K562 (cell line): ENCODE data around the gene GLRX5. TPM values are rescaled to one million over a fixed set of nuclear protein-coding genes. Genes with fewer than 3 reads are reported as not detected.

Experiments used
- ATAC-seq: fragments of 200-7000 bp; cut with Tn5 transposase; 3 replicates; pipeline ENCODE4 v1.9.1; 2020; ENCODE audit warnings: moderate library complexity
- BruUV-seq: library from RNA; stranded (reverse); fragments of 400-500 nt; replicated peaks from 2 replicates; lab custom pipeline; 2021; lab: Mats Ljungman, UMichigan
- CTCF ChIA-PET: fragments of 300-600 bp; formaldehyde crosslinking; extraction: SDS; loops from one replicate; lab custom pipeline; 2021; ENCODE audit warnings: low intra/inter-chr PET ratio; lab: Yijun Ruan, JAX
- POLR2A ChIA-PET: fragments of 300-600, 350-650 bp; sonication (Branson Sonifier 250); formaldehyde crosslinking; extraction: SDS; loops from one replicate; lab custom pipeline; 2021; ENCODE audit warnings: antibody characterized with exemption, inconsistent platforms; lab: Yijun Ruan, JAX
- DNase-seq, 4 experiments: peaks; one replicate each; pipeline versions ENCODE4 v3.0.0 to v3.0.0-alpha.2; 2011 to 2018; ENCODE audit warnings: low spot score in 3 of 4, mixed read lengths in 3 of 4; ENCODE audit errors: extremely low read depth in 1 of 4
- FAIRE-seq: peaks from 2 replicates; lab custom pipeline; 2011; peaks lifted over from hg19 to GRCh38; lab: Jason Lieb, UNC
- H2AFZ ChIP-seq: 2 replicates; pipeline ENCODE4 v1.6.0; 2011; ENCODE audit warnings: low read depth, low read length, control low read depth, inconsistent platforms
- H3K27ac ChIP-seq: fragments of 200-600 bp; 3 replicates; pipeline ENCODE4 v1.8.0; 2011; ENCODE audit warnings: low read depth, mild to moderate bottlenecking, control low read depth, inconsistent platforms, low read length, moderate library complexity, mixed read lengths; ENCODE audit errors: extremely low read depth
- H3K27me3 ChIP-seq, 2 experiments: fragments of 300-600 bp in 1 of 2; 2 replicates in 1 of 2; 3 replicates in 1 of 2; pipeline versions ENCODE4 v1.6.0 to v1.8.0; 2011; ENCODE audit warnings: inconsistent platforms in 2 of 2, low read length in 2 of 2, mild to moderate bottlenecking in 1 of 2, mixed read lengths in 1 of 2, moderate library complexity in 1 of 2; ENCODE audit not compliant: control insufficient read depth in 2 of 2, insufficient read depth in 2 of 2
- H3K36me3 ChIP-seq: fragments of 300-600 bp; 3 replicates; pipeline ENCODE4 v1.8.0; 2011; ENCODE audit warnings: mild to moderate bottlenecking, low read length, inconsistent platforms; ENCODE audit not compliant: control insufficient read depth, insufficient read depth
- H3K4me1 ChIP-seq, 2 experiments: fragments of 200-600 bp in 1 of 2; replicated peaks in 1 of 2; 2 replicates in 1 of 2; 3 replicates in 1 of 2; pipeline versions ENCODE4 v1.5.1 to v1.8.0; 2011; ENCODE audit warnings: inconsistent platforms in 2 of 2, low read length in 2 of 2, mild to moderate bottlenecking in 1 of 2, mixed read lengths in 1 of 2, moderate library complexity in 1 of 2; ENCODE audit not compliant: control insufficient read depth in 2 of 2, insufficient read depth in 2 of 2
- H3K4me2 ChIP-seq: 2 replicates; pipeline ENCODE4 v1.6.1; 2011; ENCODE audit warnings: low read length, control low read depth, inconsistent platforms, mixed read lengths; ENCODE audit not compliant: insufficient read depth
- H3K4me3 ChIP-seq: fragments of 200-600 bp; sonication (generic), shearing (Covaris generic); 2 replicates; pipeline ENCODE4 v1.5.1; 2016; ENCODE audit warnings: control low read depth, inconsistent platforms
- H3K79me2 ChIP-seq: fragments of 200-600 bp; 3 replicates; pipeline ENCODE4 v1.8.0; 2011; ENCODE audit warnings: low read length, inconsistent platforms; ENCODE audit not compliant: control insufficient read depth, insufficient read depth
- H3K9ac ChIP-seq, 2 experiments: 2 replicates each; pipeline versions ENCODE4 v1.6.0 to v1.6.1; 2011; ENCODE audit warnings: low read depth in 2 of 2, low read length in 2 of 2, control low read depth in 1 of 2, inconsistent platforms in 1 of 2, mild to moderate bottlenecking in 1 of 2, mixed read lengths in 1 of 2; ENCODE audit not compliant: insufficient read depth in 1 of 2
- H3K9me1 ChIP-seq: one replicate; pipeline ENCODE4 v1.6.0; 2011; ENCODE audit warnings: inconsistent platforms, mild to moderate bottlenecking, low read length, moderate library complexity; ENCODE audit not compliant: control insufficient read depth, insufficient read depth
- H3K9me3 ChIP-seq: replicated peaks from 2 replicates; pipeline ENCODE4 v1.5.1; 2011; ENCODE audit warnings: low read depth, low read length, inconsistent platforms; ENCODE audit not compliant: control insufficient read depth, insufficient read depth
- H4K20me1 ChIP-seq: replicated peaks from 2 replicates; pipeline ENCODE4 v1.6.1; 2011; ENCODE audit warnings: low read length, inconsistent platforms, mixed read lengths; ENCODE audit not compliant: control insufficient read depth, insufficient read depth
- BRD4 ChIP-seq: fragments of 200-600 bp; sonication (generic); IDR thresholded peaks from 2 replicates; pipeline ENCODE4 v1.6.1; 2017; ENCODE audit warnings: inconsistent platforms
- CCNT2 ChIP-seq: IDR thresholded peaks from 2 replicates; pipeline ENCODE4 v1.6.1; 2011; ENCODE audit warnings: borderline replicate concordance, low read depth, mild to moderate bottlenecking, moderate library complexity, mixed read lengths, low read length; ENCODE audit not compliant: insufficient read length; ENCODE audit errors: extremely low read depth
- CXXC5 ChIP-seq: fragments of 250-450 bp; sonication (Bioruptor Pico); IDR thresholded peaks from 2 replicates; pipeline ENCODE4 v1.8.0; 2022; ENCODE audit warnings: inconsistent platforms, mild to moderate bottlenecking, moderate library complexity
- MAZ ChIP-seq, 2 experiments: fragments of 450-650 bp in 1 of 2; sonication (generic) in 1 of 2; formaldehyde crosslinking; IDR thresholded peaks in 1 of 2; conservative IDR thresholded peaks in 1 of 2; 2 replicates each; pipeline versions ENCODE4 v1.4.0 to v1.5.0; 2020; ENCODE audit warnings: mild to moderate bottlenecking in 1 of 2, missing genetic modification reagents in 1 of 2
- NFATC3 ChIP-seq: fragments of 450-650 bp; IDR thresholded peaks from 2 replicates; pipeline ENCODE4 v1.6.1; 2017; ENCODE audit warnings: mild to moderate bottlenecking
- POLR2G ChIP-seq: fragments of 200-400 bp; formaldehyde crosslinking; IDR thresholded peaks from 2 replicates; pipeline ENCODE4 v1.6.1; 2017; ENCODE audit warnings: low read depth, mild to moderate bottlenecking, antibody characterized with exemption, low read length, moderate library complexity
- RBFOX2 ChIP-seq: fragments of 200-400 bp; formaldehyde crosslinking; IDR thresholded peaks from 2 replicates; pipeline ENCODE4 v1.6.1; 2017; ENCODE audit warnings: low read depth, mild to moderate bottlenecking, low read length, moderate library complexity
- SMARCB1 ChIP-seq: IDR thresholded peaks from 2 replicates; pipeline ENCODE4 v1.6.1; 2011; ENCODE audit warnings: improper control_type of control experiment, low read depth; ENCODE audit not compliant: insufficient read length
- TBP ChIP-seq: optimal IDR thresholded peaks from 2 replicates; pipeline ENCODE3; 2011; ENCODE audit warnings: low read depth, low read length, improper control_type of control experiment
- TOE1 ChIP-seq, 2 experiments: fragments of 450-650 bp in 1 of 2; sonication (generic) in 1 of 2; formaldehyde crosslinking in 1 of 2; IDR thresholded peaks; 2 replicates each; pipeline versions ENCODE4 v1.7.1 to v1.8.0; 2016 to 2022; ENCODE audit warnings: borderline replicate concordance in 2 of 2, mild to moderate bottlenecking in 2 of 2, antibody characterized with exemption in 1 of 2, inconsistent platforms in 1 of 2, low read depth in 1 of 2, missing genetic modification reagents in 1 of 2, moderate library complexity in 1 of 2
- ZBTB1 ChIP-seq: sonication (generic); formaldehyde crosslinking; IDR thresholded peaks from 2 replicates; pipeline ENCODE4 v1.8.1; 2023; ENCODE audit warnings: missing genetic modification reagents, low read depth, mild to moderate bottlenecking, borderline replicate concordance
- ZNF444 ChIP-seq: fragments of 250-450 bp; sonication (Bioruptor Pico); IDR thresholded peaks from 2 replicates; pipeline ENCODE4 v1.4.0; 2020; ENCODE audit warnings: mild to moderate bottlenecking, moderate library complexity
- ZNF696 ChIP-seq: fragments of 250-450 bp; sonication (Bioruptor Pico); conservative IDR thresholded peaks from 2 replicates; pipeline ENCODE4 v1.4.0; 2020; ENCODE audit warnings: mild to moderate bottlenecking, moderate library complexity
- WGBS: fragments of 100-300 bp; shearing (Covaris generic); methylation state at CpG from one replicate; pipeline ENCODE4 v1.1.6; 2016; ENCODE audit warnings: low coverage, mixed read lengths; ENCODE audit not compliant: insufficient coverage; ENCODE audit errors: missing lambda C conversion rate; 5-methylcytosine and 5-hydroxymethylcytosine counted together
- in situ Hi-C: fragments of 300-500 bp; cut with MboI; formaldehyde crosslinking; loops from 4 replicates; pipeline ENCODE4 v1.15.0; 2018; ENCODE audit warnings: inconsistent platforms, mixed read lengths
- intact Hi-C: fragments of 100-400 bp; cut with micrococcal nuclease; formaldehyde crosslinking; loops from 2 replicates; pipeline ENCODE4 v1.14.2; 2022
- polyA plus RNA-seq, 8 experiments: library from polyadenylated mRNA; depleted of rRNA in 4 of 8; stranded (reverse) in 5 of 8; unstranded in 3 of 8; fragments of >200 nt; fragmentation: Nextera tagmentation in 2 of 8; fragmentation: Illumina TruSeq in 1 of 8; extraction: Ambion mirVana in 2 of 8; extraction: Trizol in 1 of 8; gene quantifications; 2 replicates each; pipeline versions ENCODE4 v1.2.1 to v1.2.3, GENCODE V29; 2011 to 2014; ENCODE audit warnings: inconsistent platforms in 1 of 8, missing spikeins in 1 of 8
- total RNA-seq, 7 experiments: library from RNA; depleted of rRNA in 6 of 7; stranded (reverse); fragments of >200 nt in 6 of 7; fragmentation: Illumina TruSeq in 2 of 7; extraction: Trizol in 2 of 7; gene quantifications; 2 replicates each; pipeline versions ENCODE4 v1.2.1 to v1.2.3, GENCODE V29; 2011 to 2021; ENCODE audit warnings: low replicate concordance in 1 of 7
- TF ChIP-seq, protein P1 (sequence below): fragments of 200-800 bp; sonication (Bioruptor generic); IDR thresholded peaks from 2 replicates; pipeline ENCODE4 v1.6.1; 2017; ENCODE audit warnings: missing genetic modification characterization, missing compliant biosample characterization
- TF ChIP-seq, protein P2 (sequence below), 2 experiments: IDR thresholded peaks; 2 replicates each; pipeline ENCODE4 v1.6.1; 2011; ENCODE audit warnings: borderline replicate concordance in 1 of 2, control low read depth in 1 of 2, low read depth in 1 of 2, low read length in 1 of 2, mild to moderate bottlenecking in 1 of 2, mixed read lengths in 1 of 2, moderate library complexity in 1 of 2; ENCODE audit not compliant: insufficient read depth in 1 of 2, insufficient read length in 1 of 2, poor library complexity in 1 of 2, severe bottlenecking in 1 of 2; ENCODE audit errors: extremely low read depth in 1 of 2

The GLRX5 gene
- total and polyA plus RNA-seq, 9 of the 15 experiments (the other 6 are each of a cell fraction or from before 2014, with no cell fraction given) = 16.7 to 96.8 (median 66.8) TPM

DNA sequence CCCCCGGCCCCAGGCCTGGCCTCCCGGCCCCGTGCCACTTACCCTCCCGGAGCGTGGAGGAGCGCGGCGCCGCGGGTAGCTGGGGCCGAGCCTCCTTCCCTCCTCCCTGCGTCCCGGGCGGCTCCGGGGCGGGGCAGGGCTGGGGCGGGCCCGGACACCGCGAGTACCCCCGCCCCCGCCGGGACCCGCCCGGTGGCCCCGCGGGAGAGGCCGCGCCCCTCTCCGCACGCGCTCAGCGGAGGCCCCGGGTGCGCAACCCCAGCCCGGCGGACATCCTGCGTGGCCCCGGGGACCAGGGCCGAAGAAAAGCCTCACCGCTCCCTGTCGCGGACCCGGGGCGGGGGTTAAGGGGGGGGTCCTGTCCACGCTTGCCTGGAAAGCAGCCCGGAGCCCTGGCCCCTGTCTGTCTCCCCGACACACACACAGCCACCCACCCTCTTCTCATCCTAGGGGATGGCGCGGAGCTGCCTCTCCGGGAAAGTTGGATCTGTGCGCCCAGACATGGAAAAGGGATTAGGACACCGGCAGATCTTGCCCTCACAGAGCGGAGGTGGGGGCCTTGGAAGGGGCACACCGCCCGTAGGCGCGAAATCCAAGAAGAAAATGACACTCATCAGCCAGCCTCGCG is 18.2 kb upstream of the GLRX5 start, which contains the start of gene SYNE3:
Gene SYNE3, minus strand, starts transcription at position 97 of the 628 bp plus-strand sequence. CDS start 40,829 bp downstream, outside the sequence.
- Histone ChIP-seq H3K4me1 (peaks cover 17 to 27% of the 10 kb centered on the region in 2 experiments), H4K20me1 (no peaks in the 10 kb centered on the region), H3K27ac (no peak within 1 kb of the TSS; the same call in 2 of the 3 replicates), H3K27me3 (no peaks in the 10 kb centered on the region), H3K9ac (peak within 1 kb of the TSS; percentile 48 to 85), H3K4me3 (peak within 1 kb of the TSS; percentile 42), H3K4me2 (peak within 1 kb of the TSS; percentile 78), H3K36me3 (no peaks in the 10 kb centered on the region), H3K9me3 (no peaks in the 10 kb centered on the region), H3K79me2 (no peaks in the 10 kb centered on the region), H2AFZ (peak within 1 kb of the TSS; percentile 81), H3K9me1 (no peaks in the 10 kb centered on the region)
- BruUV-seq = no TSS peak
- POLR2A ChIA-PET = interaction anchor here (0.5 kb wide), 1 partner anchor 487 kb away, joined by 3 read pairs; no protein-coding TSS in a partner anchor
- peak in 3 of 4 experiments; percentile 80 to 93 (median 90) for DNase-seq
- ATAC-seq = peak; percentile 93
- CTCF ChIA-PET = no interaction called here
- intact Hi-C loops = no loop called here
- no peak for FAIRE-seq
- in situ Hi-C loops = no loop called here
- no CpG with 5 or more reads among the region's 60 CpGs for WGBS
- TF ChIP-seq BRD4 (no peak), ZNF696 (no peak), TBP (no peak), TOE1 (IDR thresholded peaks at IDR 0.05; ENCODE audit: borderline replicate concordance) (no peak), TOE1 (CRISPR knock-in tag; IDR thresholded peaks at IDR 0.05; ENCODE audit: borderline replicate concordance, low read depth) (no peak), SMARCB1 (no peak), POLR2G (peak; percentile 35; the same call in 1 of the 2 replicates), ZNF444 (CRISPR knock-in tag) (no peak), ZBTB1 (CRISPR knock-in tag) (no peak), CCNT2 (peak; percentile 21), MAZ (CRISPR knock-in tag; conservative IDR thresholded peaks at IDR 0.05 in 1 of 2, IDR thresholded peaks at IDR 0.05 in 1 of 2) (peak in 1 of 2 experiments; percentile 7; a peak in 1 of 4 replicates), CXXC5 (CRISPR knock-in tag) (peak; percentile 34), RBFOX2 (0 out of 2 replicates have a peak, but pooled peaks have one; percentile 47), NFATC3 (no peak)
- TF ChIP-seq, protein P1, sequence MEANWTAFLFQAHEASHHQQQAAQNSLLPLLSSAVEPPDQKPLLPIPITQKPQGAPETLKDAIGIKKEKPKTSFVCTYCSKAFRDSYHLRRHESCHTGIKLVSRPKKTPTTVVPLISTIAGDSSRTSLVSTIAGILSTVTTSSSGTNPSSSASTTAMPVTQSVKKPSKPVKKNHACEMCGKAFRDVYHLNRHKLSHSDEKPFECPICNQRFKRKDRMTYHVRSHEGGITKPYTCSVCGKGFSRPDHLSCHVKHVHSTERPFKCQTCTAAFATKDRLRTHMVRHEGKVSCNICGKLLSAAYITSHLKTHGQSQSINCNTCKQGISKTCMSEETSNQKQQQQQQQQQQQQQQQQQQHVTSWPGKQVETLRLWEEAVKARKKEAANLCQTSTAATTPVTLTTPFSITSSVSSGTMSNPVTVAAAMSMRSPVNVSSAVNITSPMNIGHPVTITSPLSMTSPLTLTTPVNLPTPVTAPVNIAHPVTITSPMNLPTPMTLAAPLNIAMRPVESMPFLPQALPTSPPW (CRISPR knock-in tag) = peak; percentile 52; the same call in 1 of the 2 replicates
- TF ChIP-seq, protein P2, sequence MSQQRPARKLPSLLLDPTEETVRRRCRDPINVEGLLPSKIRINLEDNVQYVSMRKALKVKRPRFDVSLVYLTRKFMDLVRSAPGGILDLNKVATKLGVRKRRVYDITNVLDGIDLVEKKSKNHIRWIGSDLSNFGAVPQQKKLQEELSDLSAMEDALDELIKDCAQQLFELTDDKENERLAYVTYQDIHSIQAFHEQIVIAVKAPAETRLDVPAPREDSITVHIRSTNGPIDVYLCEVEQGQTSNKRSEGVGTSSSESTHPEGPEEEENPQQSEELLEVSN (IDR thresholded peaks at IDR 0.05; ENCODE audit: borderline replicate concordance in 1 of 2, extremely low read depth in 1 of 2, insufficient read depth in 1 of 2, insufficient read length in 1 of 2, low read depth in 1 of 2, low read length in 1 of 2, poor library complexity in 1 of 2, severe bottlenecking in 1 of 2) = peak; percentile 9 to 66
